HEK293T (cell line): ENCODE measurements around the gene PTCH2.

Source experiments
- CTCF ChIA-PET: fragments of 350-600 bp; formaldehyde crosslinking; extraction: SDS; loops from one replicate; lab custom pipeline; 2021; ENCODE audit warnings: antibody characterized with exemption, inconsistent platforms; lab: Yijun Ruan, JAX
- POLR2A ChIA-PET: fragments of 350-600 bp; formaldehyde crosslinking; extraction: SDS; loops from one replicate; lab custom pipeline; 2020; ENCODE audit warnings: antibody characterized with exemption, inconsistent platforms; lab: Yijun Ruan, JAX
- DNase-seq: peaks from one replicate; pipeline ENCODE4 v3.0.0; 2012; ENCODE audit warnings: mixed read lengths; ENCODE audit errors: extremely low spot score
- ARNT ChIP-seq: fragments of 450-650 bp; IDR thresholded peaks from 2 replicates; pipeline ENCODE4 v1.6.1; 2017; ENCODE audit warnings: mild to moderate bottlenecking
- BHLHE40 ChIP-seq: fragments of 450-650 bp; IDR thresholded peaks from 2 replicates; pipeline ENCODE4 v1.6.1; 2016; ENCODE audit warnings: mild to moderate bottlenecking, moderate library complexity, borderline replicate concordance
- CTBP1 ChIP-seq: fragments of 450-650 bp; IDR thresholded peaks from 2 replicates; pipeline ENCODE4 v1.6.1; 2016; ENCODE audit warnings: borderline replicate concordance
- ELF4 ChIP-seq: fragments of 450-650 bp; IDR thresholded peaks from 2 replicates; pipeline ENCODE4 v1.6.1; 2017; ENCODE audit warnings: antibody characterized with exemption
- FOXA1 ChIP-seq: fragments of 450-650 bp; IDR thresholded peaks from 2 replicates; pipeline ENCODE4 v1.6.1; 2016; ENCODE audit warnings: mild to moderate bottlenecking
- FOXK2 ChIP-seq: fragments of 450-650 bp; IDR thresholded peaks from 2 replicates; pipeline ENCODE4 v1.6.1; 2016; ENCODE audit warnings: mild to moderate bottlenecking
- FOXM1 ChIP-seq: fragments of 450-650 bp; IDR thresholded peaks from 2 replicates; pipeline ENCODE4 v1.6.1; 2017; ENCODE audit warnings: mild to moderate bottlenecking, borderline replicate concordance
- HDGF ChIP-seq: fragments of 450-650 bp; IDR thresholded peaks from 2 replicates; pipeline ENCODE4 v1.6.1; 2017; ENCODE audit warnings: antibody characterized with exemption, borderline replicate concordance
- L3MBTL2 ChIP-seq: fragments of 450-650 bp; conservative IDR thresholded peaks from 2 replicates; pipeline ENCODE4 v1.6.1; 2016; ENCODE audit warnings: mild to moderate bottlenecking
- LEF1 ChIP-seq: fragments of 450-650 bp; IDR thresholded peaks from 2 replicates; pipeline ENCODE4 v1.6.1; 2017; ENCODE audit warnings: mild to moderate bottlenecking, borderline replicate concordance
- NFRKB ChIP-seq: fragments of 450-650 bp; IDR thresholded peaks from 2 replicates; pipeline ENCODE4 v1.6.1; 2016; ENCODE audit warnings: mild to moderate bottlenecking, moderate library complexity
- PKNOX1 ChIP-seq: fragments of 450-650 bp; IDR thresholded peaks from 2 replicates; pipeline ENCODE4 v1.6.1; 2016
- SP1 ChIP-seq: fragments of 450-650 bp; IDR thresholded peaks from 2 replicates; pipeline ENCODE4 v1.6.1; 2017
- SUZ12 ChIP-seq: fragments of 450-650 bp; IDR thresholded peaks from 2 replicates; pipeline ENCODE4 v1.6.1; 2016; ENCODE audit warnings: mild to moderate bottlenecking
- TARDBP ChIP-seq: fragments of 450-650 bp; IDR thresholded peaks from 2 replicates; pipeline ENCODE4 v1.6.1; 2016
- ZNF384 ChIP-seq: fragments of 450-650 bp; IDR thresholded peaks from 2 replicates; pipeline ENCODE4 v1.6.1; 2016

The PTCH2 gene

GRCh38 chr1:44786138-44786840 lies 56.8 kb downstream of the PTCH2 start:
- POLR2A ChIA-PET = interaction anchor here (0.8 to 6.3 kb wide), 9 partner anchors 9 to 232 kb away, joined by 3 to 52 read pairs (median 5); partner anchors contain the start of genes HECTD3, PLK3, RPS8 and UROD
- TF ChIP-seq LEF1 = no peak
- peak; percentile 96 for TF ChIP-seq L3MBTL2
- CTCF ChIA-PET = interaction anchor here (0.6 to 2.6 kb wide), 9 partner anchors 8 to 707 kb away, joined by 3 to 7 read pairs (median 3); partner anchors contain the start of genes RNU5D-1 and UROD
- DNase-seq = peak; percentile 79

DNA sequence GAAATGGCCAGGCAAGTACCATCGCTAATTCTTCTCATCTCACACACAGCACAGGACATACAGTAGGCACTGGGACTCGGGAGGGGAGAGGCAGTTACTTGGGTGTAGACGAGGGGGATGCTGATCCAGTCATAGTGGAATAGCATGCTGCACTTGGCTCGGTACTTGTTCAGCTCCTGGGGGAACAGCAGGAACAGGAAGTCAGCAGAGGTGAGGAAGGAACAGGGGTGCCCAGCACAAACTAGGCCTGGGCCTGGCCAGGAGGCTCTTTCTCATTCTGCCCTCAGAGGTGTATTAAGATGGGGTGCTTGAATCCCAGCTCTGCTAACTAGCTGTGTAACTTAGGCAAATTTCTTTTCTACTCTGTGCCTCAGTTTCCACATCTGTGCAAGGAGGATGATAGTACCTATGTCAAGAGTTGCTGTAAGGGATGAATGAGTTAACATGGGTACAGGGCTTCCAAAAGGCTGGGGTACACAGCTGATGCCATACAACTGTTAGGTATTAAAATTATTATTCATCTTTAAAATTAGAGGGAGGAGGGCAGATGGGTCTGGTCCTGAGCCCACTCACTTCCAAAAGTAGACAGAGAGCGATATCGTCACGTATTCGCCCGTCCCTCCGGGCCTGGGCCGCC lies 57.4 kb downstream of the PTCH2 start:
- ChIA-PET CTCF (interaction anchor here (0.9 to 1.4 kb wide), 2 partner anchors 23 to 55 kb away, joined by 3 read pairs; partner anchors contain the start of genes BTBD19 and RNU5D-1), POLR2A (interaction anchor here (0.8 to 6.3 kb wide), 9 partner anchors 8 to 233 kb away, joined by 3 to 52 read pairs (median 5); partner anchors contain the start of genes EIF2B3, HECTD3, PLK3 and RPS8)
- TF ChIP-seq LEF1 = no peak
- TF ChIP-seq NFRKB = no peak
- no peak for TF ChIP-seq ZNF384
- TF ChIP-seq CTBP1 = no peak
- no peak for TF ChIP-seq SUZ12
- no peak for TF ChIP-seq L3MBTL2
- no peak for TF ChIP-seq PKNOX1
- TF ChIP-seq TARDBP = no peak
- TF ChIP-seq FOXK2 = no peak
- no peak for TF ChIP-seq BHLHE40
- TF ChIP-seq FOXM1 = no peak
- TF ChIP-seq ARNT = no peak
- TF ChIP-seq SP1 = no peak
- no peak for TF ChIP-seq FOXA1
- no peak for TF ChIP-seq HDGF
- TF ChIP-seq ELF4 = no peak
- DNase-seq = no peak

- CTCF ChIA-PET = interaction anchor here (0.9 kb wide), 1 partner anchor 24 kb away, joined by 3 read pairs; the partner anchor contains the start of gene BTBD19
- TF ChIP-seq ELF4 = no peak
- TF ChIP-seq ARNT = no peak
- no peak for TF ChIP-seq HDGF
- TF ChIP-seq BHLHE40 = no peak
- TF ChIP-seq FOXK2 = no peak
- TF ChIP-seq L3MBTL2 = no peak
- no peak for TF ChIP-seq FOXA1
- no peak for TF ChIP-seq NFRKB
- TF ChIP-seq CTBP1 = no peak
- no peak for TF ChIP-seq SUZ12
- no peak for TF ChIP-seq SP1
- no peak for TF ChIP-seq PKNOX1
- no peak for TF ChIP-seq LEF1
- POLR2A ChIA-PET = interaction anchor here (1.1 to 6.3 kb wide), 6 partner anchors 8 to 227 kb away, joined by 3 to 52 read pairs (median 6); partner anchors contain the start of genes EIF2B3, HECTD3, RPS8 and UROD
- no peak for DNase-seq
Observed at GRCh38 chr1:44785029-44785380, 58.0 kb downstream of the PTCH2 start.

GRCh38 chr1:44784094-44785028 lies 58.7 kb downstream of the PTCH2 start:
- CTCF ChIA-PET = no interaction called here
- POLR2A ChIA-PET = interaction anchor here (1.1 to 6.3 kb wide), 5 partner anchors 9 to 227 kb away, joined by 3 to 52 read pairs (median 7); partner anchors contain the start of genes EIF2B3, HECTD3, RPS8 and UROD
- no peak for DNase-seq
- TF ChIP-seq FOXM1 = no peak
- TF ChIP-seq ARNT = no peak
- TF ChIP-seq ELF4 = no peak
- no peak for TF ChIP-seq HDGF
- TF ChIP-seq L3MBTL2 = no peak
- no peak for TF ChIP-seq FOXA1
- TF ChIP-seq CTBP1 = no peak
- no peak for TF ChIP-seq SUZ12
- no peak for TF ChIP-seq PKNOX1
- no peak for TF ChIP-seq LEF1
- no peak for TF ChIP-seq NFRKB
- no peak for TF ChIP-seq FOXK2
- no peak for TF ChIP-seq BHLHE40
- no peak for TF ChIP-seq ZNF384
- no peak for TF ChIP-seq TARDBP
- no peak for TF ChIP-seq SP1
